HG03575 (cell line): ENCODE results near the gene TLR5.

ENCODE experiments used
- ATAC-seq: cut with Tn5 transposase; IDR thresholded peaks from one replicate; pipeline ENCODE4 v1.9.1; 2021; ENCODE audit not compliant: unreplicated experiment, insufficient number of reproducible peaks, low FRiP score; ENCODE audit errors: extremely low read depth

Gene TLR5

DNA sequence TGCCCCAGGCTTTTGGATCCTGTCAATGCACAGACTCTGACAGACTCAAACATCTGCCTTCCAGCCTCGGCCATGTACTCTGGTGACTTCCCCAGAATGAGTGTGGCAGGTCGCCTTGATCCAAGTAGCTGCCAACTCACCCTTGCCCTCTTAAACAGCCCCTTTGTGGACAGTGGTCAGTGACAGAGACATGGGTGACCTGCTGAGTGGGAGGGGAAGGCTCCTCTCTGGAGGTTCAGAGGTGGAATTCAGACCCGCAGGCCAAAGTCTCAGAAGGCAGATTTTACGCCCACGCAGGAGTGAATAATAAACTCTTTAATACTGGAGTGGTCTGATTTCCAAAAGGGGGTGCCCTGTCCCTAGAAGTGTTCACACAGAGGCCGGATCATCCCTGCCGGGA is 63.5 kb downstream of the TLR5 start:
- no peak for ATAC-seq

DNA sequence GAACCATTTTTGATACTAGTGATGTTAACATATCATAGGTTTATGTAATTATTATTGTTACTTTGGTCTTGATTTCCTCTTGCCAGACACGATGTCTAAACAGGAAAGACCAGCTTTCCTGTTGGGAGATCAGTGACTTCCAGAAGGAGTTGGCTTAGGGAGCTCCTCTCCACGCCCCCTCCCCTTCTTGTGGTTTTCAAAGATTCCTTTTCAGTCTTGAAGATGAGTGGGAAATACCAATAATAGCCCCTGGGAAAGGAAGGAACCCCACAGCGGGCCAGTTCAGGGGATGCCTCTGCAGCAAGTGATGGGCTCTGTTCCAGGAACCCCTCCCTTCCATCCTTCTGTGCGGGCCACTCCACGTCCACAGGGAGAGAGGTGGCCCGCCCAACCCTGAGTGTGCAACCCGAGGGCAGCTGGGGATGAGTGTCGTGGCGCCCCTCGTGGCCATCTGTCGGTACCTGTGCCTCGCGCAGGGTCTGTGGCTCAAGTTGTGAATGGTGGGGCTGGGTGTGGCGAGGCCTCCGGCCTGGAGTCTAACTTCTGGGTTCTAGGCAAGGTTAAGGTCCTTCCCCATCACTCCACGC is 65.7 kb downstream of the TLR5 start:
- no peak for ATAC-seq

DNA sequence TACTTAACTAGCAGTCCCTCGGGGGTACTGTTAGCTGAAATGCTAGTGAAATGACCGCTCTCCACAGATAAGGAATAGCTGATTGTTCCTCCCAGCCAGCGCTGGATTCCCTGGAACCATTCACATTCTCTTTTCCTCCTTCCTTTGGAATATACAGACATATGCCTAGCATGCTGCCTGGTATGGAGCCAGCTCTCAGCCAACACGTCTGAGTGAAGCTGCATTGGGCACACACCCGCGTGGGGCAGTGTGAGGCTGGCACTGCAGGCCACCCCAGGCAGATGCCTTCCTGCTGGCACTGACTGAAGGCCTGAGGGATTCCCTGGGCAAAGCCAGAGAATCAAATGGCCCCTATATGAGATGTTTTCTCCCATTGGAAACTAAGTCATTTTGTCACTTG is 66.7 kb downstream of the TLR5 start:
- ATAC-seq = no peak

DNA sequence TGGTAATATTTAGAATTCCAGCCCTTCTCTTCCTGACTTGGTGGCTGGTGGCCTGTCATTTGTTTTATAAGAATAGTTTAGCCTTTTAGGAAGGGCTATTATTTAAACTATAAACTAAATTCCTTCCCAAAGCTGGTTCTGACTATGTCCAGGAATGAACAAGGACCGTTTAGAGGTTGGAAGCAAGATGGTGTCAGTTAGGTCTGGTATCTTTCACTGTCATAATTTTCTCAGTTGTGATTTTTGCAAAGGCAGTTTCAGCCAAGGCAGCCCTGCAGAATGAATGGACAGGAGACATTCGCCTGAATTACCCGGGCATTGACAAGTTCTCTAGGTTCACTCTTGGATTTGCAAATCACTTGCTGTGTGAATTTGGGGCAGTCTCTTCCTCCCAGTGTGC is 67.2 kb downstream of the TLR5 start:
- no peak for ATAC-seq

DNA sequence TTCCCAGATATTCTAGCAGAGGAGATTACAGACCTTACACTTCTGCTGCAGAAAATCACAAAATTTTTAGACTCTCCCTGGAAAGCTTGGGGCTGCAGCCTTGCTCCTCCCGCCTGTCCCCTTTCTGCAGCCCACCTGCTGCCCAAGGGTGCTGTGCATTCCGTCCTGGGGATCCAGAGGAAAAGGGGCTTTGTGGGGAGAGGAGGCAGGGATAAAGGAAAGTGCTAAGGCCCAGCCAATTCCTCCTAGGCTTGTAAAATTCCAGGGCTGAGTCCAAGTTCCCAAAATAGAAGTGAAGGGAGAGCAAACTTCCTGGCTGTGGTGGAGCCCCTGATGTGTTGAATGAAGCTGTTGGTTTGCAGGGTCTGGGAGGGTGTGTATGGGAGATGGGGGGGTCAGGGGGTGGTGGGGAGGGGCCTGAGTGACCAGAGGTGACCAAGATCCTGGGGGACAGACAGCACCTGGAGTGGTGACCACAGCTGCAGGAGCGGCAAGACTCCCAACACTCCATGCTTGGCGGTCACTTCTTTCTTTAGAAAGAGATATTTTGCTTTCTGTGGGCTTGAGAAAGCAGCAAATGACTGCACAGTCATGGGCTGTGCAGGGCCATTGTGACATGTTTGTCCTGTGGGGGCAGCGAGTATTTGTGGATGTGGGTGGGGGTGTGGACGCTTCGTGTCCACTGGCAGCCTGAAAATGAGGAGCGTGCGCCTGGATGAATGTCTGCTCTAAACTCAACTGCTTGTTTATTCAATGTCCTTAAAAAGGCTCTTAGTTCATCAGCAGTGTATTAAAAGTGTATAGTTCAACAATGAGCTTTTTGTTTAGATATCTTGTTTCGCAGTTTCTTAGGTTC is 68.4 kb downstream of the TLR5 start:
- no peak for ATAC-seq

DNA sequence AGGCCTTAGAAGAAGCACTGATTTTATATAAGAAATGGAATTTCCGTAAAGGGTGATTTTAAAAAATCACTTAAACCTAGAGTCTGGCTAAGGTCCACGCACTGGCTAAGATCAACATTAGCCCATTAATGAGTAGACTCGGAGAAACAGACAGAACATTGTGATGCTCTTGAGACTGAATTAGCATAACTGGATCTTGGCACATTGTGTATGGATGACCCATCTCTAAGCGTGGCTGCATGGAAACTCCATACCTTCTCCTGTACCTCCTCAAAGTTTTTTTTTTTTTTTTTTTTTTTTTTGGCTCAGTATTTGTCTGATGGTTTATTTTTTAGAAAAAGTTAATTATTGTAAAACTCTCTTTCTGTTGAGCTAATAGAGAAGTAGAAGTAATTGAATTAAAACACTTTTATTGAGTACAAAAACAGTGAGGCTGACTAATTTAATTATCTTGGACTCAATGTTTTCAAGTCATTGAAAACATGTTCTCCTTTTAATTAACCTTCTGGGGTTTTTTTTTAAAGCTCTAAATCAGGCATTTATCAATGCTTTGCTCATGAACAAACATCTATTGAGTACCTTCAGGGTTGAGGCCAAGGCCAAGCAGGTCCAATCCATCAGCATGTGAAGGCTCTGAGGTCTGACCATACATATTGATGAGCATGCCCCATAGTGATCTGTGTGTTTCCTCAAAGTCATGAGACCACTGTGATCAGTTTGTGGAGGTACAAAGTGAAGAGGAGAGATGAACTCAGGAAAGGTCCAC is 74.0 kb downstream of the TLR5 start:
- ATAC-seq = no peak

DNA sequence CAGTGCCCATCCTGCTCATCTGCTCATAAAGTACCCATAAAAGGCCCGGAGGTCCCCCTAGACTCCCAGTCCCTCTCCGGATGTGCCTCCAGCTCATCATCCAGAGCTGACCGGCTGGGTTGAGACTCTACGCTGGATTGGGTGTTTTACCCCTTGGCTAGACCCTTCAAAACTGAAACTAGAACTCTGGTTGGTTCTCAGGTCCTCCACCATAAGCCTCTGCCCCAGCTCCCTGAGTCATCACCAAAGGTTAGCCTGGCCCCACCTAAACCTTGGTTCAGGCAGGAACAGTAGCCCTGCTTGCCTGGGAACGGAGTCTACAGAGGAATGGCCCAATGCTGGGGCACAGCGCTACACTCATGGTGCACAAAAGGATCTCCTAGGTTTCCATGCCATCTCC is 75.1 kb downstream of the TLR5 start:
- ATAC-seq = no peak

DNA sequence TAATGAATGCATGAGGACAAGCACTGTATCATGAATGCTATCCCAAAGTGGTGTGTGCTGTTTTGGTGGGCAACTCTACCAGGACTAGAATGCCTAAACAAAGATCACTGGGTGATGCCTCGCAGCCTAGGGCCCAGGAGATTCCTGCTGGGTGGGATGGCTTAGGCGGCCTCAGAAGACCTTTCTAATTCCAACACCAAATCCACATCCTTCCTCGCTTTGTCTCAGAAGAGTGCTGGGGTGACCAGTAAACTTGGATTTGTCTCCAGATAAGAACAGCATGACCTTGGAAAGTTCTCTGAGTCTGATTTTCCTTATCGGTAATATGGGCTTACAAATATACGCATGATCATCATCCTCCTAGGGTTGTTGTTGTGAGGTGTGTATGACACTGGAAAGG is 76.6 kb downstream of the TLR5 start:
- ATAC-seq = no peak

DNA sequence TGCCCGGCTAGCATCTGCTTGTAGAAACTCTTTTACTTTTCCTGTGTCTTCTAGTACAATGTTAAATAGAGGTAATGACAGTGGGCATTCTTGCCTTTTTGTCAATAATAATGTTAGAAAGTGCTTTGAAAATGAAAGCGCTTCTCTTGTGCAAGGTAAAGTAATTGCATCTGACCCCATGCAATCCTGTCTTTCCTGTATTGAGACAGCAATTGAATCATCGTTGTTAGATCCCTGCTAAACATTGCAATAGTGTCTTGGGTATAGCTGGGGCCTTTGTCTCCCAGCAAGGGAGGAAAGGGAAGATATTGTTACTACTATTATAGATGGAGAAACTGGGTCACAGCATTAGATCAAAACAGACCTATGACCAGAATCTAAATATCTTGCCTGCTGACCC is 80.9 kb downstream of the TLR5 start:
- ATAC-seq = no peak

DNA sequence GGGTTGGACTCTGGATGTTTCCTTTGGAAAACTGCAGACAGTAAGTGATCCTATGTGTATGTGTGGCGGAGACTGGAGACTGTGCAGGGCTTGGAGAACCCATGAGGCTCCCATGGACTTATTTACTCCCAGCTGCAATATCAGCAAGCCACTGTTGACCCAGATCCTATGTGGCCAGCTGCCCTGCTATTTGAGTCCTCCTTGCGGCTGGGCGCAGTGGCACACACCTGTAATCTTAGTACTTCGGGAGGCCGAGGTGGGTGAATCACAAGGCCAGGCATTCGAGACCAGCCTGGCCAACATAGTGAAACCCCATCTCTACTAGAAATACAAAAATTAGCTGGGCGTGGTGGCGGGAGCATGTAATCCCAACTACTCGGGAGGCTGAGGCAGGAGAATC is 83.5 kb downstream of the TLR5 start:
- no peak for ATAC-seq
